Stimulated activated effector memory CD8-positive, alpha-beta T cell treated with anti-CD3 and anti-CD28 coated beads, Interleukin-12 subunit alpha, Interleukin-12 subunit beta, amount 100 ng/mL, for 72 hours (primary cell): ENCODE results near the gene RBX1.
A peak's percentile ranks its signal among the peaks of the same experiment; 100 is the strongest.
"Not testable (repeated sequence)": the region's sequence is repeated elsewhere in the genome, so short reads cannot be mapped to it uniquely, and the experiment has no call there.

Experiments used
- ATAC-seq: fragments of 150-1000 bp; cut with Tn5 transposase; 2 replicates; pipeline ENCODE4 v1.10.0; 2021
- DNase-seq, 2 donors: peaks; one replicate each; pipeline ENCODE4 v3.0.0; 2021 to 2022; ENCODE audit warnings: low spot score in 2 of 2
- H3K27ac Mint-ChIP-seq: one replicate; pipeline ENCODE4 v1.8.0; 2022; ENCODE audit warnings: mild to moderate bottlenecking, mixed read lengths
- H3K36me3 Mint-ChIP-seq: one replicate; pipeline ENCODE4 v1.8.0; 2022; ENCODE audit warnings: mild to moderate bottlenecking, mixed read lengths
- H3K4me1 Mint-ChIP-seq: one replicate; pipeline ENCODE4 v1.8.0; 2022; ENCODE audit warnings: mixed read lengths
- H3K4me3 Mint-ChIP-seq: one replicate; pipeline ENCODE4 v1.8.0; 2022; ENCODE audit warnings: mild to moderate bottlenecking, mixed read lengths
- H3K9me3 Mint-ChIP-seq: one replicate; pipeline ENCODE4 v1.8.0; 2022; ENCODE audit warnings: mixed read lengths

The RBX1 gene

DNA sequence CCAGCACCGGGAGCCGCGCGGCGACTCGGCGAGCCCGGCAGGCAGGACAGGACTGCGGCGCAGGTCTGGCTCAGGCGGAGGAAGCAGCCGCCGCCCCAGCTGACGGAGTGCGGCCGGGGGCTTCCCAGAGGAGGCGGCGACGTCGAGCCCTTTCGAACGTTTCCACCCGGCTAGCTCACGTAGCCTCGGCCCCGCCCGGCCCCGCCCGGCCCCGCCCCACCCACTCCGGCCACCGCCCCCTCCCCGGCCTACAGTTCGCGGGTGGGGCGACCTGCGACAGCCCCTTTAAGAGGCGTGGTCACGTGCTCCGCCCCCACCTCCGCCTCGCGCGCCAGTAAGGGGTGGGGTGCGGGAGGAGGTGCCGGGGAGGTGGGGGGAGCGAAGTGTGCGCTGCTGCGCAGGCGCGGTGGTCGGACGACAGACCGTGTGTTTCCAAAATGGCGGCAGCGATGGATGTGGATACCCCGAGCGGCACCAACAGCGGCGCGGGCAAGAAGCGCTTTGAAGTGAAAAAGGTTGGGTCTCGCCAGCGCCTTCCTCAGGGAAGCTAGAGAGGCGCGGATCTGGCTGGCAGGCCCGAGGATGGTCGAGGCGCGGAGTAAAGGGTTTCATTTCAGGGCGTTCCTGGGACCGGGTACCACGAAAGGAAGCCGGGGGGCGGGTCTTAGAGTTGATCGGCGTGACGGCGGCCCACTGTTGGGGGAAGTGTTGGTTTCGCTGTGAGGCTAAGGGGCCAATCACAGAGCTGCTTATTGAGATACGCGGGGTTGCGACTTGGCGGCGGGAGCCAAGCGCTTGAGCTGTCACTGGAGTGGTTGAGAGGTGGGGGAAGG lies at the start of gene RBX1:
Gene RBX1 (plus strand): TSS at position 417 of the 833 bp plus-strand sequence. CDS start 21 bp downstream, at position 438.
- H3K4me1 Mint-ChIP-seq = peaks cover 19% of the 10 kb centered on the region
- ATAC-seq (peak; percentile 91), DNase-seq (peak; percentile 95 to 99)
- H3K36me3 Mint-ChIP-seq = peaks cover 59% of the 10 kb centered on the region
- H3K27ac Mint-ChIP-seq = peak within 1 kb of the TSS; percentile 99
- no peaks in the 10 kb centered on the region for H3K9me3 Mint-ChIP-seq
- peak within 1 kb of the TSS; percentile 98 for H3K4me3 Mint-ChIP-seq

DNA sequence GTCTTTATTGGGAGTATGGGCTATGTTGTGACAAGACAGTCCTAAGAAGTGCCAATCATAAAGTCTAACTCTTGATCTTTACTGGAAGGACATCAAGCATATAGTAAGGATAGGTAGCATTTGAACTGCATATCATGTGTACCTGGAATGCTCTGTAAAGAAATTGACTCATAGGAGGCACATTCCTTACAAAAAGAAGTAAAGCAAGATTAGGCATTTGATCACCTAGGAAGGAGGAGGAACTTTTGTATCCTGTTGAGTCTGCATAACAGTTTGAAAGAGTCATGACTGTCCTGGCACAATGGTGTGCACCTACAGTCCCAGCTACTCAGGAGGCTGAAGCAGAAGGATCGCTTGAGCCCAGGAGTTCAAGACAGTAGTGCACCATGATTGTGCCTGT lies 47.1 kb upstream of the RBX1 start:
- H3K27ac Mint-ChIP-seq = no peak overlapping the region
- DNase-seq (no peak), ATAC-seq (no peak)
- H3K4me1 Mint-ChIP-seq = peaks cover 3% of the 10 kb centered on the region
- peaks cover 11% of the 10 kb centered on the region for H3K36me3 Mint-ChIP-seq
- H3K4me3 Mint-ChIP-seq = no peak overlapping the region
- H3K9me3 Mint-ChIP-seq = no peaks in the 10 kb centered on the region

DNA sequence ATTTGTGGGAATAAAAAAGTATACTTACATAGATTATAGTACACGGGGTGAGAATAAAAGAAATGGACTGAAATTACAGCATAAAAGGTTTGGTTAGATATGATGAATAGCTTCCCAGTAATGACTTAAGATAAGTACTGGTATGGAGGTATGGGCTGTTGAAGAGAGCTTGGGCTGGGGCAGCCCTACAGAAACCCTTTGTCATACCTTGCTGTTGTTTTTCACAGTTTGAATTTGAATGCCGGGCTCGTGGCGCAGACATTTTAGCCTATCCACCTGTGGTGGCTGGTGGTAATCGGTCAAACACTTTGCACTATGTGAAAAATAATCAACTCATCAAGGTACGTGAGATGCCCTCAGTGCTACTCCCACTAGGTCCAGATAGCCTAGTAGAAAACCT lies 42.3 kb upstream of the RBX1 start:
- Mint-ChIP-seq H3K4me3 (no peak overlapping the region), H3K4me1 (no peaks in the 10 kb centered on the region), H3K27ac (no peak overlapping the region), H3K36me3 (peaks cover 47% of the 10 kb centered on the region), H3K9me3 (no peaks in the 10 kb centered on the region)
- DNase-seq = no peak
- no peak for ATAC-seq

DNA sequence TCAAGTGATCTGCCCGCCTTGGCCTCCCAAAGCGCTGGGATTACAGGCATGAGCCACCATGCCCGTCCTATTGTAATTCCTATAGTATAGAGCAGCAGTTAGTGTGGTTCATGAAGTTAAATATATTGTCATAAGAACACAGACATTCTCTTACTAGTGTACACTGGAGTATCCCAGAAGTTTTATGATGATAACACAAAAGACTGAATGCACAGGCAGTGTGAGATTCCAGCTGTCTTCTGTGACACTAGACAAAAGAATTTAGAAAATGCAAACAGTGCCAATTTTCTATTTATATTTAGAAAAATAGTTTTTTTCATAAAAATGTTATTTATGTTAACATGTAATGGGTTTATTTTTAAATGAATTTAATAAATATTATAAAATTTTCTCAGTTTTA lies 39.4 kb upstream of the RBX1 start:
- Mint-ChIP-seq H3K36me3 (peaks cover 74% of the 10 kb centered on the region), H3K27ac (no peak overlapping the region), H3K4me1 (no peaks in the 10 kb centered on the region), H3K4me3 (no peak overlapping the region), H3K9me3 (no peaks in the 10 kb centered on the region)
- no peak for DNase-seq
- ATAC-seq = no peak

DNA sequence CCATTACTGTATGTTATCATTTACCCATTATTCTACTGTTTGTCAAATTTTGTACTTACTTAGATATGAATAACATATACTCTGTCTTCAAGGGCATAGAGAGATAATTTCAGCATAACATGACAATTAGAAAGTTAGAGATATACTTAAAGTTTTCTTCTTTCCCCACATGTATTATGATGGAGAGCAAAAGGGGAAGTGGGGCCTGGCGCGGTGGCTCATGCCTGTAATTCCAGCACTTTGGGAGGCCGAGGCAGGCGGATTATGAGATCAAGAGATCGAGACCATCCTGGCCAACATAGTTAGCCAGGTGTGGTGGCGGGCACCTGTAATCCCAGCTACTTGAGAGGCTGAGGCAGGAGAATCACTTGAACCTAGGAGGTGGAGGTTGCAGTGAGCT lies 38.2 kb upstream of the RBX1 start:
- not testable (repeated sequence) for H3K4me1 Mint-ChIP-seq, H3K27ac Mint-ChIP-seq, DNase-seq, H3K9me3 Mint-ChIP-seq, ATAC-seq, H3K4me3 Mint-ChIP-seq
- peaks cover 82% of the 10 kb centered on the region for H3K36me3 Mint-ChIP-seq

DNA sequence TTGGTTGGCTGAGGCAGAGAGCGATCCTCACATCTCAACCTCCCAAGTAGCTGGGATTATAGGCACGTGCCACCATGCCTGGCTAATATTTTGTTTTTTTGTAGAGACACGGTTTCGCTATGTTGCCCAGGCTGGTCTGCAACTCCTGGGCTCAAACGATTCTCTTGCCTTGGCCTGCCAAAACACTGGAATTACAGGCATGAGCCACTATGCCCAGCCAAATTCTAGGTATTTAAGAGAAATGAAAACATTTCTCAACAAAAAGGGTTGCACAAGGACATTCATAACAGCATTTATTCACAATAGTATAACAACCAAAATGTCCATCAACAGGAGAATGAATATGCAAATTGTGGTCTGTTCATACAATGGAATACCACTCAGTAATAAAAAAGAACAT lies 31.7 kb upstream of the RBX1 start:
- peaks cover 68% of the 10 kb centered on the region for H3K36me3 Mint-ChIP-seq
- H3K9me3 Mint-ChIP-seq = no peaks in the 10 kb centered on the region
- H3K4me1 Mint-ChIP-seq = peaks cover 4% of the 10 kb centered on the region
- ATAC-seq = no peak
- DNase-seq = no peak
- no peak overlapping the region for H3K27ac Mint-ChIP-seq
- H3K4me3 Mint-ChIP-seq = no peak overlapping the region

DNA sequence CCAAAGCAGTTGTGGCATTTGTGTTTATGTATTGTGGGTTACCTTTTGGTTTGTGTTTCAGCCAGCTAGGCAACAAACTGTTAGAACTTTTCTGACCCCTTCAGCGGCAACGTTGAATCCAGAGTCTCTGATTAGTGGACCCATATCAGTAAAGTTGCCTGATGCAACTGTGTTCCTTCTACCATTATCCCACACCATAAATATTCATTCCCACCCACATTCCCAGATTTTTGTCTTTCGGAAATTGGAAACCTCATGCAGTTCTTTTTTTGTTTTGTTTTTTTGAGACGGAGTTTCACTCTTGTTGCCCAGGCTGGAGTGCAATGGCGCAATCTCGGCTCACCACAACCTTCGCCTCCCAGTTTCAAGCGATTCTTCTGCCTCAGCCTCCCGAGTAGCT lies 30.7 kb upstream of the RBX1 start:
- no peak for DNase-seq
- no peak overlapping the region for H3K4me3 Mint-ChIP-seq
- no peak overlapping the region for H3K27ac Mint-ChIP-seq
- peaks cover 4% of the 10 kb centered on the region for H3K4me1 Mint-ChIP-seq
- no peaks in the 10 kb centered on the region for H3K9me3 Mint-ChIP-seq
- H3K36me3 Mint-ChIP-seq = peaks cover 68% of the 10 kb centered on the region
- no peak for ATAC-seq

DNA sequence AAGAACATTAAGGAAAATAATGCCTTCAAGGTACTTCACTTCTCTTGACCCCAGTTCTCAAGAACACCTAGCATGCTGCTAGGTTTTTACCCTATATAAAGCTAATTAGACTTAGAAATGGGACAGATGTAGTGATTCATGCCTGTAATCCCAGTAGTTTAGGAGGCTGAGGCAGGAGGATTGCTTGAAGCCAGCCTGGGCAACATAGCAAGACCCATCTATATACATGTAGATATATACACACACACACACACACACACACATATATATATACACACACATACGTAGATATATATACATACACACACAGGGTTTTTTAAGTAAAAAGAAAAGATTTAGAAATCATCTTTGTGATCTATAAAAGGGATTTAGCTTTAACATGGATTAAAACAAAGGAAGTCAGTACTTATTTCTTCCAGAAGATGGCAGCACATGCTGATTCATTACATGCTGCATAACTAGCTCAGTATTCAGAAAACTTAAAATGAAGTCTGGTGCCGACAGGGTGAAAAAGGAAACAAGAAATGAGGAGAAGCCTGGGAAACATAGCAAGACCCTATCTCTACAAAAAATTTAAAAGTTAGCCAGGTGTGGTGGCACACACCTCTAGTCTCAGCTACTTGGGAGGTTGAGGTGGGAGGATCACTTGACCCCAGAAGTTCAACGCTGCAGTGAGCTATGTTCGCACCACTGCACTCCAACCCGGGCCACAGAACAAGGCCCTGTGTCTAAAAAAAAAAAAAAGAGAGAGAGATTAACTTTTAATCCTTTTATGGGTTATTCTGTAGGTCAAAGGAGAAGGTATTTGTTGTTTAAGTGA lies 28.5 kb upstream of the RBX1 start:
- Mint-ChIP-seq H3K27ac (peak overlapping the region; percentile 87), H3K4me1 (peaks cover 4% of the 10 kb centered on the region)
- ATAC-seq = peak; percentile 79

DNA sequence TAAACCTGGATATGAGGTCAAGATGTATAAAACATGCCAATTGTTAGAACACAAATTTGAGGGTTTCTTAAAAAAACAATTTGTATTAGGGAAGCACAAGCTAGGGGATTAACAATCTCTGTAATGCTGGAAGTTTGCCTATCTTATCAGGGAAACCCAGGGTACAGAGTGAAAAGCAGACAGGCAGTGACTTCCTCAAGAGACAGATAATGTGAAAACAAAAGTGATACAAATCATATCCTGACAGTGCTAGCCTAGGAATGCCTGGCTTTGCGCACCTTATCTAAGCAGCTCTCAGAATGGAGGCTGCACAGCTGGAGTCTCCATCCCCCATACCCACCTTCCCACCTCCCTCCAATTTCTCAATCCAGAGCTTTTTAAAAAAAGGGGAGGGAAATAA lies 22.5 kb upstream of the RBX1 start:
- peaks cover 52% of the 10 kb centered on the region for H3K36me3 Mint-ChIP-seq
- no peaks in the 10 kb centered on the region for H3K4me1 Mint-ChIP-seq
- no peak overlapping the region for H3K4me3 Mint-ChIP-seq
- DNase-seq (no peak), ATAC-seq (no peak)
- peak overlapping the region; percentile 32 for H3K27ac Mint-ChIP-seq
- H3K9me3 Mint-ChIP-seq = no peaks in the 10 kb centered on the region

More for the DNA sequence above, 28.5 kb upstream of the RBX1 start:
- H3K36me3 Mint-ChIP-seq = peaks cover 65% of the 10 kb centered on the region
- peak in 1 of 2 donors; percentile 5 for DNase-seq
- H3K9me3 Mint-ChIP-seq = no peaks in the 10 kb centered on the region
- no peak overlapping the region for H3K4me3 Mint-ChIP-seq

DNA sequence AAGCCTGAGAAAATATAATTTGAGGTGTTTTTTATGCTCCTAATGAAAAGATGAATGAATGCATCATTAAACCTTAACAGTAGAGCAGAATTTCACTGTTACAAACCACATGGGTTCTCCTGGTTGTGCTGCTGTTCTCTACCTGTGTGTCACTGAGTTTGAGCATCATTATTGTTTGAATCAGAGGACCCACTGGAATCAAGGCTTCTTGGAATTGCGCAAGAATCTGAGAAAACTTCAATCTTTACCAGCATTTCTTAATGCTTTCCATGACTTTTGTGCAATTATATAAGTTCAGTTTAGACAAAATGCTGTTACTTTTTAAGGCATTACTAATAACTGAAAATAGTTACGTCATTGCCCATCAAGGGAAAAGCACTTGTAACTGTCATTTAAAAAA lies 18.8 kb upstream of the RBX1 start:
- Mint-ChIP-seq H3K27ac (no peak overlapping the region), H3K9me3 (no peaks in the 10 kb centered on the region), H3K4me3 (no peak overlapping the region), H3K36me3 (peaks cover 18% of the 10 kb centered on the region), H3K4me1 (no peaks in the 10 kb centered on the region)
- ATAC-seq (no peak), DNase-seq (no peak)

DNA sequence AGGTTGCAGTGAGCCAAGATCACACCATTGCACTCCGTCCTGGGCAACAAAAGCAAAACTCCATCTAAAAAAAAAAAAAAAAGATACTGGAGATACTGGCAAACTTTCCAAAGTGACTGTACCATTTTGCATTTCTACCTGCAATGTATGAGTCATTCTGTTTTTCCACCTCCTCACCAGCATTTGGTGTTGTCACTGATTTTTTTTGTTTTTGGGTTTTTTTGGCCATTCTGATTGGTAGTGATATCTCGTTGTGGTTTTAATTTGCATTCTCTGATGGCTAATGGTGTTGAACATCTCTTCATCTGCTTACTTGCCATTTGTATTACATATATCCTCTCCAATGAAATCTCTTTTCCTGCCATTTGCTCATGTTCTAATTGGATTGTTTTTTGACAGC lies 12.0 kb upstream of the RBX1 start:
- no peak overlapping the region for H3K4me3 Mint-ChIP-seq
- DNase-seq (no peak), ATAC-seq (peak; percentile 56)
- no peaks in the 10 kb centered on the region for H3K36me3 Mint-ChIP-seq
- peak overlapping the region; percentile 62 for H3K27ac Mint-ChIP-seq
- H3K9me3 Mint-ChIP-seq = no peaks in the 10 kb centered on the region
- H3K4me1 Mint-ChIP-seq = peaks cover 8% of the 10 kb centered on the region

DNA sequence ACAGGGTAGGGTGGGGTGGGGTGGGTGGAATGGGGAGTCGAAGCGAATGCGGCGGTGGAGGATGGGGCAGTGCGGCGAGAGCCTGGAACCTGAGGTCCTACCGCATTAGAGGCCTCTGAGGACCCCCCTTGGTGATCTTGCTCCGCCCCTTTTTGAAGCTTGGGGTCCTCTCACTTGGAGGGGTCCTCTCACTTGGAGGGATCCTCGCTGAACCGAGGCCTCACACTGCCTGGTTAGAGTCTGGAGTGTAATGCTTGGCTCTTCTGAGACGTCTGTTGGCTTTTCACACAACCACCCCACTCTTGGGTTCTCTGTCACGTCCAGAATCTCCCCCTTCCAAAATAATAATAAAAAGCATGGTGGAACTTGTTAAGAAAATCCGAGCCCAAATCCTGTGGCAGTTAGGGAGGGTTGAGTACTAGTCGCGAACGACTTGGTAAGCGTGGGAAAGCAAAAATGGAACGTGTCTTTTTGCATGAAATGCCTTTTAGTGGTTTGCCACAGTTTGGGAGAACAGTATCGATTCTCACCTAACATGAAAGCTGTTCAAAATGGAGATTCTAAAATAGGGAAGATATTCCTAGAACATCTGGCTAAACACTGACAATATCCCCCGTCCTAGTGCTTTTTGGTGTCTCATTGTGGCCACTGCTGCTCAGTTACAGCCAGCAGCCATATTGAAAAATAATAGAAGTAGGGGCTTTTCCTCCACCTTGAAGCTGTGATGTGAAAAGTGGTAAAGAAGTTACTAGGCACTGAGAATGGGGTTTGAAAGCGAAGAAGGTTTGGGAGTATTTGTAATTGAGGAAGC lies 822 bp downstream of the RBX1 start:
- Mint-ChIP-seq H3K4me3 (peak overlapping the region; percentile 98), H3K27ac (peak overlapping the region; percentile 99), H3K9me3 (no peaks in the 10 kb centered on the region), H3K36me3 (peaks cover 67% of the 10 kb centered on the region), H3K4me1 (peaks cover 16% of the 10 kb centered on the region)
- DNase-seq (peak in 1 of 2 donors; percentile 8), ATAC-seq (peak; percentile 2)

DNA sequence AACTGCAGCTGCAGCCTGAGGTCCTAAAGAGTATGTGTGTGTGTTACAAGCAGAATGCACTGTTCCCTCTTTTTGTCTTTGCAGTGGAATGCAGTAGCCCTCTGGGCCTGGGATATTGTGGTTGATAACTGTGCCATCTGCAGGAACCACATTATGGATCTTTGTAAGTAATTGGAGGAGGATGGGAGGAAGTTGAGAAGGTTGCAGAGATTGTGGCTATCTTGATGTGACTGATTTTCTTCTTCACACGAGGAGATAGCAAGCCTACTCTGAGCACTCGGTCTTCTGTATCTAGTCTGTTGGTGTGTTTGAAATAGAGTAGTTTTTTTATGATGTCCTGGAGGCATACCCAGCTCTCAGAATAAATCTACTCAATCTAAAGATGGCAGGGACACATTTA lies 2.3 kb downstream of the RBX1 start:
- Mint-ChIP-seq H3K36me3 (peaks cover 81% of the 10 kb centered on the region), H3K9me3 (no peaks in the 10 kb centered on the region), H3K4me3 (peak overlapping the region; percentile 98), H3K27ac (peak overlapping the region; percentile 99), H3K4me1 (peaks cover 14% of the 10 kb centered on the region)
- ATAC-seq (no peak), DNase-seq (no peak)

DNA sequence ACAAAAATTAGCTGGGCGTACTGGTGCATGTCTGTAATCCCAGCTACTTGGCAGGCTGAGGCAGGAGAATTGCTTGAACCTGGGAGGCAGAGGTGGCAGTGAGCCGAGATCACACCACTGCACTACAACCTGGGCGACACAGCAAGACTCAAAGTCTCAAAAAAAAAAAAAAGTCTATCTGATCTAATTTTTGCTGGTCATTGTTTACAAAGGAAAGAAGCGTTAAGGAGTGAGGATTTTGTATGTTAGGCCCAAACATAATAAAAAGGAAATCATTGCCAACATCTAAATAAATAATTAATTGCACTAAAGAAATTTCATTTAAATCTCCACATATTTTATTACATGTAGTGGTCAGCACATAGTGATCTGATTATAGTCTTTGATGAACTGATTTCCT lies 2.9 kb downstream of the RBX1 start:
- Mint-ChIP-seq H3K9me3 (no peaks in the 10 kb centered on the region), H3K27ac (peak overlapping the region; percentile 99), H3K4me3 (peak overlapping the region; percentile 98), H3K4me1 (peaks cover 14% of the 10 kb centered on the region), H3K36me3 (peaks cover 88% of the 10 kb centered on the region)
- DNase-seq (no peak), ATAC-seq (no peak)

DNA sequence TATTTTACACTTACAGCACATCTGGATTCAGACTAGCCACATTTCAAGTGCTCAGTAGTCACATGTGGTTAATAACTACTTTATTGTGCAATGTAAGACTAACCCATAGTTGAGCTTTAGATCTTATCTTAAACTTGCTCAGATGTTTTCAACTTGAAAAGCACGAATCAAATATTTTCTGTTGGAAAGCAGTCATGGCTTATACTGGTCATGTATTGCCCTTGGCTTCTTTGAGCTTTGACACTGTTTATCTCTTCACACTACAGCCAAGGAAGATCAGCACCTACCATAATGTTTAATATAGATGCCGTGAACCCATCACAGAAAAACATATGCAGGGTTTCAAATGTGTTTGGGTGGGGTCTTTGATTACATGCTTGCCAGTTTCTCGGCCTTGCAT lies 4.4 kb downstream of the RBX1 start:
- no peak for ATAC-seq
- no peaks in the 10 kb centered on the region for H3K9me3 Mint-ChIP-seq

More for the DNA sequence above, 4.4 kb downstream of the RBX1 start:
- Mint-ChIP-seq H3K4me3 (no peak overlapping the region), H3K36me3 (peaks cover 99% of the 10 kb centered on the region), H3K4me1 (peaks cover 22% of the 10 kb centered on the region), H3K27ac (peak overlapping the region; percentile 99)
- DNase-seq = no peak
